HG03565 (cell line): ENCODE measurements around the gene PLPP3.
A peak's percentile ranks its signal among the peaks of the same experiment; 100 is the strongest.
"Not testable (repeated sequence)": the region's sequence is repeated elsewhere in the genome, so short reads cannot be mapped to it uniquely, and the experiment has no call there.

ENCODE experiments used
- ATAC-seq: cut with Tn5 transposase; IDR thresholded peaks from one replicate; pipeline ENCODE4 v1.9.1; 2021; ENCODE audit warnings: mild to moderate bottlenecking, moderate library complexity; ENCODE audit not compliant: unreplicated experiment

The PLPP3 gene

DNA sequence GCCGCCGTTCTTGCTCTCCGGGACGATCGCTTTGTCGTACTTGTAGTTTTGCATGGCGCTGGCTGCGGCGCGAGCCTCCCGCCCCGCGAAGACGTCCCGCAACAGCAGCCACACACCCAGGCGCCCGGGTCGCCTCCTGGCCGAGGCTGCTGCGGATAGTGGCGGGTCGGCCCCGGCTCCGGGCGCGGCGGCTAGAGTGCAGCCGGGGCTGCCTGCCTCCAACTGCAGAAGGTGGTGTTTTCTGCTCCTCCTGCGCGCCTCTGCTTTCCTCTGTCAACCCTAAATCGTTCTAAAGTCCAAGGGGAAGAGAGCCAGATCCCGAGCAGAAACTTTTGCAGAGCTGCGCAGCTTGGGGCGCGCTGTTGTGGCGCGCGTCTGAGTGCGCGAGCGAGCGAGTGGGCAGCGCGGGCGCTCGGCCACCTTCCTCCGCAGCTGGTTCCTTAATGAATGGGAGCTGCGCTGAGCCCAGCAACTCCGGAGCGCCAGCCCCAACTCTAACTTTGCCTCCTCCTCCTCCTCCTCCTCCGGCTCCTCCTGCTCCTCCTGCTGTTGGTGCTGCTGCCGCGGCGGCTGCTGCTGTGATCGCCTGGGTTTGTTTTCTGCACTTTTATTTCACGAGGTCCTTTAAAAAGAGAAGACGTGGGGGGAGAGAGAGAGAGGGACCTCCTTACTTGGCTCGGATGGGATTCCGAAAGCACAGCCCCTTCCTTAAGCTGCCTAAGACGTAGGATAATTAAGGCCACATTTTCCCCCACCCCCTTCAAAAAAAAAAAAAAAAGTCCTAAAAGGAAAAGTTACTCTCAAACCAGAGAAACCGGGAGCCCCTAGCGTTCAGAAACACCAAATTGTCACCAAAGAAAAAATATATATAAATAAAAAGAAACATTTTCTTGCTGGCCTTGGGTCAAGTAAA lies at the start of gene PLPP3:
Gene PLPP3, minus strand, starts transcription at position 601 of the 913 bp plus-strand sequence. Its CDS starts 547 bp downstream, at position 54.
- no peak for ATAC-seq

- ATAC-seq: no peak
Observed at GRCh38 chr1:56627636-56628039, 48.3 kb upstream of the PLPP3 start.

DNA sequence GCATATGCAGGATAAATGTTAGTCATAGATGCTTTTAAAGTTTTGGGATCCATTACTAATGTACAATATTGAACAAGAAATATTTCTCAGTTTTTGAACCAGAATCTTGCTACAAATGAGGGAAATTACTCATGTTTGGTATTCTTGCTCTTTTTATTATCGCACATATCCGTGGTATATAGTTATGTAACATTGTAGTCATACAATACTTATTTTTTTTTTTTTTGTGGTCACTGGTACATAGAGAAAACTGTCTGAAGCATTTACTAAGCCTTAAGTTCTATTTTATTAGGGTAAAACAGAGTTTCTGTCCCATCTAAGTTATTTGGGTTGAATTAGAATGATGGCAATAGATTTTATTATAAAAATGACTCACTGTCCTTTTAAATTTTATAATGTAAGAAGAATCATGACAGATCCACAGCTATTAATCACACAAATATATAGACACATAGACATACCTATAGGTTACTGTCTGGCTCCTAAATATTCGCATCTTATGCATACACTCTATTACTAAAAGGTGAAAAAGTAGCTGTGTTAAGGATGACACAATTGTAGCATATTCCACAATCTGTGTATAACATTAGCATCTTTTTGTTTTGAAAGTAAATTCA lies 47.8 kb upstream of the PLPP3 start:
- ATAC-seq: no peak

- ATAC-seq: no peak
Observed at GRCh38 chr1:56626546-56626945, 47.2 kb upstream of the PLPP3 start.

DNA sequence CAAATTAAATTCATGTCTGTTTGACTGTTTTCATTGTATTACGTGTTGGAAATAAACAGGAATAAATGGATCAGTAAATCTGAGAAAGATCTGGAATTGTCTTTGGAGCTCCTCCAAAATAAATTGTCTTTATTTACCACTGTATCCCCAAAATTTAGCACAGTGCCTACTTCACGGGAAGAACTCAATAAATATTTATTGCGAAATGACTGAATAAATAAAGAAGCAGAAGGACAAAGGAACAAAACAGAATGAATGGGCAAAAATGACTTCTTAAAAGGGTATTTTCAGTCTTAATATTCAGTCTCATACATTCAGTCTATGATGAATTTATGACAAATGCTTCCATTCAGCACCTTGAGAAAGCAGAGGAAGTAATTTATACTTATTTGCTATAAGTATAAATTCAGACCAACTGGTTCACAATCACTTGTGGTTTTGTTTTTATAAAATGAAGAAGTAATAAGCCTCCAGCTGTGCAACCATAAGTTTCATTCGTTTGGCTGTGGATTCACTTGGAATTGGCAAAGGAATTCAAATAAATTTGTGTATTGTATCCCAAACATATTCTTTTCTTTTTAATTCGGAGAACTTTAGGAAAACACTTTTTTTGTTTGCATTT lies 46.6 kb upstream of the PLPP3 start:
- ATAC-seq: no peak

GRCh38 chr1:56617141-56617540 lies 37.8 kb upstream of the PLPP3 start:
- ATAC-seq: no peak

GRCh38 chr1:56610770-56611169 lies 31.4 kb upstream of the PLPP3 start:
- not testable (repeated sequence) for ATAC-seq

- not testable (repeated sequence) for ATAC-seq
Observed at GRCh38 chr1:56610097-56610496, 30.7 kb upstream of the PLPP3 start.

DNA sequence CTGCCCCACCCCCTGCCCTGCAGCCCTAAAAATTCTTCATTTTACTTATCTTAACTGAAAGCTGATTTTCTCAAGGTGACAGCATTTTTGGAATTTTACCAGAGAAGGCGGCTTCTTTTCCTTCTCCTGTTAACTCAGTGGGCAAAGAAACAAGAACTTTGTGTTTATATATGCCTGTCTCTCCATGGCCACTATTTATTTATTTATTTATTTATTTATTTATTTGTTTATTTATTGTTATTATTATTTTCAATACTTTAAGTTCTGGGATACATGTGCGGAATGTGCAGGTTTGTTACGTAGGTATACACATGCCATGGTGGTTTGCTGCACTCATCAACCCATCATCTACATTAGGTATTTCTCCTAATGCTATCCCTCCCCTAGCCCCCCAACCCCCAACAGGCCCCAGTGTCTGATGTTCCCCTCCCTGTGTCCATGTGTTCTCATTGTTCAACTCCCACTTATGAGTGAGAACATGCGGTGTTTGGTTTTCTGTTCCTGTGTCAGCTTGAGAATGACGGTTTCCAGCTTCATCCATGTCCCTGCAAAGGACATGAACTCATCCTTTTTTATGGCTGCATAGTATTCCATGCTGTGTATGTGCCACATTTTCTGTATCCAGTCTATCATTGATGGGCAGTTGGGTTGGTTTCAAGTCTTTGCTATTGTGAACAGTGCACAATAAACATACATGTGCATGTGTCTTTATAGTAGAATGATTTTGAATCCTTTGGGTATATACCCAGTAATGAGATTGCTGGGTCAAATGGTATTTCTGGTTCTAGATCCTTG lies 16.2 kb upstream of the PLPP3 start:
- not testable (repeated sequence) for ATAC-seq

- no peak for ATAC-seq
Observed at GRCh38 chr1:56591909-56592308, 12.5 kb upstream of the PLPP3 start.

DNA sequence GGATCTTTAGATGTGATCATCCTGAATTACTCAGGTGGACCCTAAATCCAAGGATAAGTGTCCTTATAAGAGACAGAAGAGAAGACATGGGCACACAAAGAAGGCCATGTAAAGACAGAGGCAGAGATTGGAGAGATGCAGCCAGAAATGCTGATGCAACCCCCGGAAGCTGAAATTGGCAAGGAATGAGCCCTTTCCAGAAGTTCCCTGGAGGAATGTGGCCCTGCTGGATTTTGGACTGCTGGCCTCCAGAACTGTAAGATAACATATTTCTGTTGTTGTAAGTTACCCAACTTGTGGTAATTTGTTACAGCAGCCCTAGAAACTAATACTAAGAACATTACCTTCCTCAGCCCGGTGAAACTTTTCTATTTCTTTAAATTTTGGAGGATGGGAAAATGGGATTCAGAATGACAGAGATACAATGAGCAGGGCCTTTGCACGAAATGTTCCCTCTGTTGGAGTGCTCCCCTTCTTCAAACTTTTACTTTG lies 11.2 kb upstream of the PLPP3 start:
- no peak for ATAC-seq

- ATAC-seq: no peak
Observed at GRCh38 chr1:56589369-56589768, 10.0 kb upstream of the PLPP3 start.

GRCh38 chr1:56586502-56586901 lies 7.1 kb upstream of the PLPP3 start:
- no peak for ATAC-seq

DNA sequence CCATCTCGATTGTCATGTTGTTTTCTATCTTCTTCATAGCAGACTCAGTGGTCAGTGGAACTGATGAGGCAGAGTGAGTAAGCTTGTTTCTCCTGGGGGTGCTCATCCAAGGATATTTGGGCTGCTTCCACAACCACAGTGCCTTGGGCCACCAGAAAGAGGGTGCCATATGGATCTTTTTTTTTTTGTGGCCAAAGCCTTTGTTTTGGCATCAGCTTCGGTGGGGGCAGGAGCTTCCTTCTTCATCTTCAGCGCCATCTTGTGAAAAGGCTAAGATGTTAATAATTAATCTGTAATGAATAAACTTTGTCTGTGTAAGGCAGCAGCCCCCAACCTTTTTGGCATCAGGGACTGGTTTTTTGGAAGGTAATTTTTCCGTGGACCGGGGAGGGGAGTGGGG lies 6.6 kb upstream of the PLPP3 start:
- ATAC-seq: no peak

DNA sequence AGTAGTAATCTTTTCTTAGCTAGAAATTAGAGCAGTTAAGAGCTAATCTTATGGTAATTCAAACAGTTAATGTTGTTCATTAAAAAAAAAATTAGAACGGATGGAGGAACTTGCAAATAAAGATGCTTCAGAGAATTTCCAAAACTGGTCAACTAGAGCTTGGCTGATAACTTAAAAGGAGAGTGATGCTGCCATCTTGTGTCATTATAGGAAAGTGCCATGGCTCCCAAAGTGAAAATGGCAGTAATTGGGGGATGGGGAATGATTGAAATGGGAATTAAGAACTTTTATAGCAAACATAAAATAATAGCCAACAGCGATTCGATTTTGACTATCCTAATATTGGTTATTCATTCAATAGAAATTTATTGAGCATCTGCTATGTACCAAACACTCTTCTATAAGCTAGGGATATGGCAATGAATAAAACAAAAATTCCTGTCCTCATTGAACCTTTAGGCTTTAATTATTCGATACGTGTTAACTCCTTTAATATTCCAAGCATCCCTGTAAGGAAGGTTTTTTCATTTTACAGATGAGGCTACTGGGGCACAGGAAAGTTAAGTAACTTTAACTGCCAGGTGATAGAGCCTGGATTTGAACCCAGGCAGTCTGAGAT lies 5.7 kb upstream of the PLPP3 start:
- ATAC-seq: peak; percentile 49

GRCh38 chr1:56583957-56584468 lies 4.7 kb upstream of the PLPP3 start:
- ATAC-seq: no peak

- ATAC-seq: no peak
Observed at GRCh38 chr1:56580771-56581170, 1.4 kb upstream of the PLPP3 start.

DNA sequence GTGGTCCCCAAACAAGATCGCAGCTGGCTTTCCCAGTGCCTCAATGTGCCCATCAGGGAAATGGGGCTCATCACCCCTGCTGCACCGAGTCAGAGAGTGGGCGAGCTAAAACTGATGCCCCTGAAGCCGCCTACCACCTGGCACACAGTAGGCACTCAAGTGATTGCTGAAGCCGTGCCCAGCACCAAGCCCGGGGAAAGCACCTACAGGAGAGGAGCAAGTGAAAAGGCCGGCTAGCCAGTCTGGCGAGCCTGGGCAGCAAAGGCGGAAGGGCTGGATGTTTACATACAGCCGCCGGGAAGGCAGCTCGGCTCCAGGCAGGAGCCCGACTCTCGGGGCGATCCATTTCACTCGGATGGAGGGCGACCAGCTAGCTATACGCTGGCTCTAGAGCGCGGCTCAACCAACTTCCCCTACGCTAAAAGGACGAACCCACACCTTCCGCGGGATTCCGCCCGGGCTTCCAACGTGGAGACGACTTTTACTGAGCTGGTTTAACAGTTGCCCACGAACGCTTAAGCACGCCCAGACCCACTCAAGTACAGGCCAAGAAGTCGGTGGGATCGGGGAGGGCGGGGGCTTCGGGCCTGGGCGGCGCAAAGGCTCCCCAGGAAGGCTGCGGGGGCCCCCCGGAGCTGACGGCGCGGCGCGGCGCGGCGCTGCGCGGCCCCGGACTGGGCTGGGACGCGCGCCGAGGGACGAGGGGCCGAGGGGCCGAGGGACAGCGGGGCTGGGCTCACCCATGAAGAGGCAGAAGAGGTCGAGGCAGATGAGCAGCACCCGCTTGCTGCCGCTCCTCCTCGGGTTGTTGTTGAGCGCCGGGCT lies 1.0 kb downstream of the PLPP3 start:
- no peak for ATAC-seq

GRCh38 chr1:56577406-56578137 lies 1.8 kb downstream of the PLPP3 start:
- no peak for ATAC-seq
